Measurements from ENCODE around the gene AHI1. TPM values are rescaled to one million over a fixed set of nuclear protein-coding genes. Genes with fewer than 3 reads are reported as not detected.

AHI1 gene
- total RNA-seq, 1 experiment from 2014 or later, result 14.1 TPM

GRCh38 chr6:135532559-135532958, 35.0 kb upstream of the AHI1 start:
- H2AFZ ChIP-seq (ENCODE audit: low read length), result no peak overlapping the region
- H3K9me3 ChIP-seq (ENCODE audit: low read length), result no peaks in the 10 kb centered on the region
- H3K9me2 ChIP-seq (replicated peaks; ENCODE audit: insufficient read depth, low read length), result no peaks in the 10 kb centered on the region
- H3K4me2 ChIP-seq (ENCODE audit: low read depth, low read length, poor library complexity, severe bottlenecking), result no peak overlapping the region
- H3K9ac ChIP-seq (ENCODE audit: low read length), result no peak overlapping the region
- no peak for DNase-seq
- no peaks in the 10 kb centered on the region for H3K36me3 ChIP-seq (ENCODE audit: insufficient read depth, low read length)
- peaks cover 4% of the 10 kb centered on the region; the same call in 1 of the 2 replicates for H3K27me3 ChIP-seq (ENCODE audit: low read length)
- no peaks in the 10 kb centered on the region for H3K79me2 ChIP-seq (ENCODE audit: low read length)
- no peak overlapping the region for H3K4me3 ChIP-seq (ENCODE audit: low read length)
- H3K4me1 ChIP-seq (ENCODE audit: low read length), result peaks cover 3% of the 10 kb centered on the region; the same call in 1 of the 2 replicates
- H4K20me1 ChIP-seq (ENCODE audit: insufficient read depth, low read depth, low read length), result no peaks in the 10 kb centered on the region
- H3K27ac ChIP-seq (ENCODE audit: low read length), result no peak overlapping the region

GRCh38 chr6:135531954-135532490, 34.5 kb upstream of the AHI1 start:
- peaks cover 3% of the 10 kb centered on the region; the same call in 1 of the 2 replicates for H3K4me1 ChIP-seq (ENCODE audit: low read length)
- no peak overlapping the region for H3K9ac ChIP-seq (ENCODE audit: low read length)
- no peak for DNase-seq
- no peak overlapping the region for H3K4me2 ChIP-seq (ENCODE audit: low read depth, low read length, poor library complexity, severe bottlenecking)
- H3K27me3 ChIP-seq (ENCODE audit: low read length), result peaks cover 4% of the 10 kb centered on the region; the same call in 1 of the 2 replicates
- H3K9me3 ChIP-seq (ENCODE audit: low read length), result no peaks in the 10 kb centered on the region
- no peaks in the 10 kb centered on the region for H3K79me2 ChIP-seq (ENCODE audit: low read length)
- H4K20me1 ChIP-seq (ENCODE audit: insufficient read depth, low read depth, low read length), result no peaks in the 10 kb centered on the region
- no peaks in the 10 kb centered on the region for H3K36me3 ChIP-seq (ENCODE audit: insufficient read depth, low read length)
- no peak overlapping the region for H3K4me3 ChIP-seq (ENCODE audit: low read length)
- H3K27ac ChIP-seq (ENCODE audit: low read length), result no peak overlapping the region
- H2AFZ ChIP-seq (ENCODE audit: low read length), result no peak overlapping the region
- no peaks in the 10 kb centered on the region for H3K9me2 ChIP-seq (replicated peaks; ENCODE audit: insufficient read depth, low read length)

- H3K9me2 ChIP-seq (replicated peaks; ENCODE audit: insufficient read depth, low read length), result no peaks in the 10 kb centered on the region
- H3K36me3 ChIP-seq (ENCODE audit: insufficient read depth, low read length), result no peaks in the 10 kb centered on the region
- no peak overlapping the region for H3K4me3 ChIP-seq (ENCODE audit: low read length)
- no peaks in the 10 kb centered on the region for H3K9me3 ChIP-seq (ENCODE audit: low read length)
- no peak overlapping the region for H3K9ac ChIP-seq (ENCODE audit: low read length)
- H3K4me1 ChIP-seq (ENCODE audit: low read length), result peaks cover 3% of the 10 kb centered on the region; the same call in 1 of the 2 replicates
- no peak for DNase-seq
- no peak overlapping the region for H3K4me2 ChIP-seq (ENCODE audit: low read depth, low read length, poor library complexity, severe bottlenecking)
- peaks cover 4% of the 10 kb centered on the region; the same call in 1 of the 2 replicates for H3K27me3 ChIP-seq (ENCODE audit: low read length)
- no peaks in the 10 kb centered on the region for H3K79me2 ChIP-seq (ENCODE audit: low read length)
- H4K20me1 ChIP-seq (ENCODE audit: insufficient read depth, low read depth, low read length), result no peaks in the 10 kb centered on the region
- no peak overlapping the region for H3K27ac ChIP-seq (ENCODE audit: low read length)
- H2AFZ ChIP-seq (ENCODE audit: low read length), result no peak overlapping the region
Observed at GRCh38 chr6:135530113-135530512, 32.6 kb upstream of the AHI1 start.

- Histone ChIP-seq H3K9ac (ENCODE audit: low read length) (no peak overlapping the region), H3K9me2 (replicated peaks; ENCODE audit: insufficient read depth, low read length) (no peaks in the 10 kb centered on the region), H3K4me2 (ENCODE audit: low read depth, low read length, poor library complexity, severe bottlenecking) (no peak overlapping the region), H3K4me1 (ENCODE audit: low read length) (peaks cover 2% of the 10 kb centered on the region; the same call in 1 of the 2 replicates), H3K4me3 (ENCODE audit: low read length) (no peak overlapping the region), H2AFZ (ENCODE audit: low read length) (no peak overlapping the region), H3K27ac (ENCODE audit: low read length) (no peak overlapping the region), H4K20me1 (ENCODE audit: insufficient read depth, low read depth, low read length) (no peaks in the 10 kb centered on the region), H3K9me3 (ENCODE audit: low read length) (no peaks in the 10 kb centered on the region), H3K36me3 (ENCODE audit: insufficient read depth, low read length) (no peaks in the 10 kb centered on the region), H3K79me2 (ENCODE audit: low read length) (no peaks in the 10 kb centered on the region), H3K27me3 (ENCODE audit: low read length) (no peaks in the 10 kb centered on the region; the same call in 1 of the 2 replicates)
- no peak for DNase-seq
Observed at GRCh38 chr6:135527960-135528249, 30.4 kb upstream of the AHI1 start.

GRCh38 chr6:135527116-135527959, 29.8 kb upstream of the AHI1 start:
- no peaks in the 10 kb centered on the region for H3K27me3 ChIP-seq (ENCODE audit: low read length)
- no peaks in the 10 kb centered on the region for H3K36me3 ChIP-seq (ENCODE audit: insufficient read depth, low read length)
- no peaks in the 10 kb centered on the region for H3K4me1 ChIP-seq (ENCODE audit: low read length)
- no peak overlapping the region for H3K9ac ChIP-seq (ENCODE audit: low read length)
- H3K9me3 ChIP-seq (ENCODE audit: low read length), result no peaks in the 10 kb centered on the region
- H3K27ac ChIP-seq (ENCODE audit: low read length), result no peak overlapping the region
- H4K20me1 ChIP-seq (ENCODE audit: insufficient read depth, low read depth, low read length), result no peaks in the 10 kb centered on the region
- no peak overlapping the region for H3K4me2 ChIP-seq (ENCODE audit: low read depth, low read length, poor library complexity, severe bottlenecking)
- no peak overlapping the region for H3K4me3 ChIP-seq (ENCODE audit: low read length)
- no peaks in the 10 kb centered on the region for H3K9me2 ChIP-seq (replicated peaks; ENCODE audit: insufficient read depth, low read length)
- H3K79me2 ChIP-seq (ENCODE audit: low read length), result no peaks in the 10 kb centered on the region
- H2AFZ ChIP-seq (ENCODE audit: low read length), result no peak overlapping the region
- DNase-seq, result no peak

- Histone ChIP-seq H3K36me3 (ENCODE audit: insufficient read depth, low read length) (no peaks in the 10 kb centered on the region), H3K9me2 (replicated peaks; ENCODE audit: insufficient read depth, low read length) (no peaks in the 10 kb centered on the region), H3K27ac (ENCODE audit: low read length) (no peak overlapping the region), H3K9me3 (ENCODE audit: low read length) (no peaks in the 10 kb centered on the region), H4K20me1 (ENCODE audit: insufficient read depth, low read depth, low read length) (no peaks in the 10 kb centered on the region), H3K4me1 (ENCODE audit: low read length) (no peaks in the 10 kb centered on the region), H2AFZ (ENCODE audit: low read length) (no peak overlapping the region), H3K79me2 (ENCODE audit: low read length) (no peaks in the 10 kb centered on the region), H3K9ac (ENCODE audit: low read length) (no peak overlapping the region), H3K4me3 (ENCODE audit: low read length) (no peak overlapping the region), H3K27me3 (ENCODE audit: low read length) (no peaks in the 10 kb centered on the region), H3K4me2 (ENCODE audit: low read depth, low read length, poor library complexity, severe bottlenecking) (no peak overlapping the region)
- no peak for DNase-seq
Observed at GRCh38 chr6:135525594-135525993, 28.1 kb upstream of the AHI1 start.

- Histone ChIP-seq H3K4me2 (ENCODE audit: low read depth, low read length, poor library complexity, severe bottlenecking) (no peak overlapping the region), H3K9ac (ENCODE audit: low read length) (no peak overlapping the region), H3K27me3 (ENCODE audit: low read length) (no peaks in the 10 kb centered on the region), H3K9me2 (replicated peaks; ENCODE audit: insufficient read depth, low read length) (no peaks in the 10 kb centered on the region), H3K4me3 (ENCODE audit: low read length) (no peak overlapping the region), H2AFZ (ENCODE audit: low read length) (no peak overlapping the region), H4K20me1 (ENCODE audit: insufficient read depth, low read depth, low read length) (no peaks in the 10 kb centered on the region), H3K36me3 (ENCODE audit: insufficient read depth, low read length) (no peaks in the 10 kb centered on the region), H3K27ac (ENCODE audit: low read length) (no peak overlapping the region), H3K4me1 (ENCODE audit: low read length) (no peaks in the 10 kb centered on the region), H3K79me2 (ENCODE audit: low read length) (no peaks in the 10 kb centered on the region), H3K9me3 (ENCODE audit: low read length) (no peaks in the 10 kb centered on the region)
- no peak for DNase-seq
Observed at GRCh38 chr6:135522965-135523692, 25.6 kb upstream of the AHI1 start.

GRCh38 chr6:135521431-135521830, 23.9 kb upstream of the AHI1 start:
- Histone ChIP-seq H3K9me2 (replicated peaks; ENCODE audit: insufficient read depth, low read length) (no peaks in the 10 kb centered on the region), H3K27ac (ENCODE audit: low read length) (no peak overlapping the region), H4K20me1 (ENCODE audit: insufficient read depth, low read depth, low read length) (no peaks in the 10 kb centered on the region), H3K27me3 (ENCODE audit: low read length) (no peaks in the 10 kb centered on the region), H3K4me3 (ENCODE audit: low read length) (no peak overlapping the region), H2AFZ (ENCODE audit: low read length) (no peak overlapping the region), H3K9ac (ENCODE audit: low read length) (no peak overlapping the region), H3K4me1 (ENCODE audit: low read length) (no peaks in the 10 kb centered on the region), H3K4me2 (ENCODE audit: low read depth, low read length, poor library complexity, severe bottlenecking) (no peak overlapping the region), H3K79me2 (ENCODE audit: low read length) (no peaks in the 10 kb centered on the region), H3K36me3 (ENCODE audit: insufficient read depth, low read length) (no peaks in the 10 kb centered on the region), H3K9me3 (ENCODE audit: low read length) (no peaks in the 10 kb centered on the region)
- DNase-seq, result no peak

Measured in Karpas-422 (cell line).